DND-41 (cell line): ENCODE measurements around the gene COL15A1.

ENCODE experiments used
- EZH2 ChIP-seq: IDR thresholded peaks from 3 replicates; pipeline ENCODE4 v1.6.1; 2012; ENCODE audit warnings: borderline replicate concordance, low read depth, mild to moderate bottlenecking, moderate library complexity, low read length, inconsistent platforms; ENCODE audit not compliant: severe bottlenecking
- TF ChIP-seq, protein P1 (sequence below): IDR thresholded peaks from 2 replicates; pipeline ENCODE4 v1.5.1; 2012; ENCODE audit warnings: borderline replicate concordance, low read length, moderate library complexity, mild to moderate bottlenecking; ENCODE audit not compliant: poor library complexity, severe bottlenecking; ENCODE audit errors: extremely low read depth

DNA sequence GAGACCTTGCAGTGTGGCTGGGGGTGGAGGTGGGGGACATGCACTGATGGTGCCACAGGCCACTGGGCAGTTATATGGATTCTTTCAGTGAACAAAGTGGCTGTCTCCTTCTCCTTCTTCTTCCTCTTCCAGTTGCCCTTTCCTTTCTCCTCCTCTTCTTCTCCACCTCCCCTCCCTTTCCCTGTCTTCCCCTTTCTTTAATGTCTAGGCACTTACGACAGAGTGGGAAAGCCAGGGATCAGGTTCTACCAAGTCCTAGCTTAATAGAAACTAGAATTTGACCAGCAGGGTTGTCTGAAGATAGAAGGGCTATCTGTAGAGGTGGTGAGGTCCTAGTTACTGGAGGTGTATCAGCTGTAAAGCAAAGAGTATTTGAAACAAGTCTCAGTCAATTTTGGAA, 62.8 kb downstream of the COL15A1 start:
- TF ChIP-seq, protein P1, sequence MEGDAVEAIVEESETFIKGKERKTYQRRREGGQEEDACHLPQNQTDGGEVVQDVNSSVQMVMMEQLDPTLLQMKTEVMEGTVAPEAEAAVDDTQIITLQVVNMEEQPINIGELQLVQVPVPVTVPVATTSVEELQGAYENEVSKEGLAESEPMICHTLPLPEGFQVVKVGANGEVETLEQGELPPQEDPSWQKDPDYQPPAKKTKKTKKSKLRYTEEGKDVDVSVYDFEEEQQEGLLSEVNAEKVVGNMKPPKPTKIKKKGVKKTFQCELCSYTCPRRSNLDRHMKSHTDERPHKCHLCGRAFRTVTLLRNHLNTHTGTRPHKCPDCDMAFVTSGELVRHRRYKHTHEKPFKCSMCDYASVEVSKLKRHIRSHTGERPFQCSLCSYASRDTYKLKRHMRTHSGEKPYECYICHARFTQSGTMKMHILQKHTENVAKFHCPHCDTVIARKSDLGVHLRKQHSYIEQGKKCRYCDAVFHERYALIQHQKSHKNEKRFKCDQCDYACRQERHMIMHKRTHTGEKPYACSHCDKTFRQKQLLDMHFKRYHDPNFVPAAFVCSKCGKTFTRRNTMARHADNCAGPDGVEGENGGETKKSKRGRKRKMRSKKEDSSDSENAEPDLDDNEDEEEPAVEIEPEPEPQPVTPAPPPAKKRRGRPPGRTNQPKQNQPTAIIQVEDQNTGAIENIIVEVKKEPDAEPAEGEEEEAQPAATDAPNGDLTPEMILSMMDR, result no peak
- TF ChIP-seq EZH2, result no peak
